ENCODE data around the gene VCAM1.

DNA sequence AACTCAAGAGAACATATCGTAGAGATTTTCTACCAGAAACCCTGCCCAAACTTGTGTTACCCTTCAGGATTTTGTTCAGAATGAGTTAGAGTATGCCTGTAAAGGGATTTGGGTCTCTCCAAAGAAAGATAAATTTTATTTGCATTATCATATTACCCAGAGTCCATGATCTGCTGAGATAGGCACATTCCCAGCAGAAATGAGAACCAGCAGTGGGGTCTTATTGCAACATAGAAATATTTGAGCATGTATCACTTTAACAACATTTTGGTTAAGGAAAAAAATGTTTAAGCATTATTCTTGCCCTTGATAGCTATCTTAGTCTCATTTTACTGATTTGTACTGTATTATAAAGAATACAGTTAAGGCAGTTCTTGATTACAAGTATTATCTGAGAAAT lies 10.6 kb downstream of the VCAM1 start:
- TF ChIP-seq, protein P1, sequence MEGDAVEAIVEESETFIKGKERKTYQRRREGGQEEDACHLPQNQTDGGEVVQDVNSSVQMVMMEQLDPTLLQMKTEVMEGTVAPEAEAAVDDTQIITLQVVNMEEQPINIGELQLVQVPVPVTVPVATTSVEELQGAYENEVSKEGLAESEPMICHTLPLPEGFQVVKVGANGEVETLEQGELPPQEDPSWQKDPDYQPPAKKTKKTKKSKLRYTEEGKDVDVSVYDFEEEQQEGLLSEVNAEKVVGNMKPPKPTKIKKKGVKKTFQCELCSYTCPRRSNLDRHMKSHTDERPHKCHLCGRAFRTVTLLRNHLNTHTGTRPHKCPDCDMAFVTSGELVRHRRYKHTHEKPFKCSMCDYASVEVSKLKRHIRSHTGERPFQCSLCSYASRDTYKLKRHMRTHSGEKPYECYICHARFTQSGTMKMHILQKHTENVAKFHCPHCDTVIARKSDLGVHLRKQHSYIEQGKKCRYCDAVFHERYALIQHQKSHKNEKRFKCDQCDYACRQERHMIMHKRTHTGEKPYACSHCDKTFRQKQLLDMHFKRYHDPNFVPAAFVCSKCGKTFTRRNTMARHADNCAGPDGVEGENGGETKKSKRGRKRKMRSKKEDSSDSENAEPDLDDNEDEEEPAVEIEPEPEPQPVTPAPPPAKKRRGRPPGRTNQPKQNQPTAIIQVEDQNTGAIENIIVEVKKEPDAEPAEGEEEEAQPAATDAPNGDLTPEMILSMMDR (conservative IDR thresholded peaks at IDR 0.05; ENCODE audit: low read depth, low read length) = no peak
- TF ChIP-seq SMC3 (IDR thresholded peaks at IDR 0.05; ENCODE audit: low read depth, low read length) = no peak
- TF ChIP-seq POLR2A (IDR thresholded peaks at IDR 0.05; ENCODE audit: low read depth, low read length) = no peak
- no peak for TF ChIP-seq RFX5 (IDR thresholded peaks at IDR 0.05; ENCODE audit: low read depth, low read length)

All from IMR-90 (cell line).